Stomach (tissue), 9 donors: ENCODE results near the gene ZKSCAN1. TPM values are rescaled to one million over a fixed set of nuclear protein-coding genes. Genes with fewer than 3 reads are reported as not detected.

Experiments used
- DNase-seq, 2 donors: peaks; one replicate each; pipeline versions ENCODE4 v3.0.0 to v3.0.0-alpha.2; 2013 to 2019
- H3K27ac ChIP-seq, 5 donors: fragments of 200-600 bp in 4 of 5; sonication (generic) in 4 of 5; one replicate each; pipeline ENCODE4 v1.5.1; 2013 to 2019; ENCODE audit warnings: mild to moderate bottlenecking in 1 of 5, moderate library complexity in 1 of 5
- H3K27me3 ChIP-seq, 3 donors: fragments of 200-600 bp; sonication (generic); one replicate each; pipeline ENCODE4 v1.5.1; 2017 to 2019; ENCODE audit warnings: mixed run types in 1 of 3
- H3K36me3 ChIP-seq, 4 donors: fragments of 200-600 bp; sonication (generic); 1 replicate in 3 of 4; 2 replicates in 1 of 4; pipeline ENCODE4 v1.5.1; 2016 to 2019
- H3K4me1 ChIP-seq, 4 donors: fragments of 200-600 bp; sonication (generic); one replicate each; pipeline ENCODE4 v1.5.1; 2016 to 2019
- H3K4me3 ChIP-seq, 4 donors: fragments of 200-600 bp; sonication (generic) in 3 of 4; one replicate each; pipeline ENCODE4 v1.5.1; 2016 to 2019; ENCODE audit warnings: mild to moderate bottlenecking in 1 of 4
- H3K9me3 ChIP-seq, 4 donors: fragments of 200-600 bp; sonication (generic); one replicate each; pipeline ENCODE4 v1.5.1; 2016 to 2019
- CTCF ChIP-seq, 7 experiments: fragments of 450-650 bp in 4 of 7; fragments of 200-600 bp in 3 of 7; sonication (generic) in 3 of 7; IDR thresholded peaks; one replicate each; pipeline ENCODE4 v1.5.1; 2016 to 2019; ENCODE audit warnings: antibody characterized with exemption in 7 of 7, control low read depth in 2 of 7, mild to moderate bottlenecking in 1 of 7
- EP300 ChIP-seq: sonication (generic); formaldehyde crosslinking; IDR thresholded peaks from one replicate; pipeline ENCODE4 v1.6.1; 2017; ENCODE audit warnings: antibody characterized with exemption
- POLR2A ChIP-seq, 4 donors: fragments of 450-650 bp; IDR thresholded peaks; one replicate each; pipeline ENCODE4 v1.6.1; 2016; ENCODE audit warnings: antibody characterized with exemption in 4 of 4, control low read depth in 2 of 4, mild to moderate bottlenecking in 1 of 4, moderate library complexity in 1 of 4
- POLR2AphosphoS5 ChIP-seq, 3 donors: sonication (generic); formaldehyde crosslinking; IDR thresholded peaks; one replicate each; pipeline ENCODE4 v1.6.1; 2016; ENCODE audit warnings: antibody characterized with exemption in 3 of 3
- WGBS, 5 donors: extraction: QIAGEN DNeasy Blood & Tissue Kit in 3 of 5; methylation state at CpG; one replicate each; pipeline versions ENCODE4 v1.1.5 to v1.1.7; 2013 to 2018; 5-methylcytosine and 5-hydroxymethylcytosine counted together
- intact Hi-C: fragments of 100-400 bp; cut with DNase I; formaldehyde crosslinking; loops from one replicate; pipeline ENCODE4 v1.15.1; 2023; ENCODE audit warnings: low total_unique reads
- polyA plus RNA-seq, 3 donors: library from polyadenylated mRNA; stranded (reverse); fragments of 200-250 nt; gene quantifications; one replicate each; pipeline ENCODE4 v1.2.3, GENCODE V29; 2013
- total RNA-seq, 5 donors: library from RNA; depleted of rRNA; stranded (reverse); fragments of >200 nt; gene quantifications; one replicate each; pipeline versions ENCODE4 v1.1.0 to v1.2.3, GENCODE V29; 2014 to 2016
- donor health status: healthy with polysubstance abuse.
- donor health status: Bipolar disorder and iron deficiency.
- donor health status: healthy.

ZKSCAN1 gene
- total and polyA plus RNA-seq, 8 donors: 9.5 to 153 (median 50.4) TPM

GRCh38 chr7:100029596-100029995 lies 14.2 kb downstream of the ZKSCAN1 start:
- Histone ChIP-seq H3K4me3 (no peak overlapping the region), H3K36me3 (peaks cover 68 to 100% (median 99%) of the 10 kb centered on the region in 4 donors), H3K9me3 (no peaks in the 10 kb centered on the region), H3K27ac (no peak overlapping the region), H3K27me3 (no peaks in the 10 kb centered on the region), H3K4me1 (peaks cover 0 to 11% (median 0%) of the 10 kb centered on the region in 4 donors)
- no peak for DNase-seq
- WGBS, 5 donors: 82 to 90% (median 89%) methylated on average over 5 of the region's 5 CpGs
- intact Hi-C loops: no loop called here
- TF ChIP-seq POLR2A (IDR thresholded peaks at IDR 0.05): no peak
- TF ChIP-seq CTCF (IDR thresholded peaks at IDR 0.05): no peak
- TF ChIP-seq EP300: no peak
- no peak for TF ChIP-seq POLR2AphosphoS5 (IDR thresholded peaks at IDR 0.05)

- Histone ChIP-seq H3K4me3 (no peak overlapping the region), H3K9me3 (no peaks in the 10 kb centered on the region), H3K27me3 (no peaks in the 10 kb centered on the region), H3K36me3 (peaks cover 58 to 90% (median 86%) of the 10 kb centered on the region in 4 donors), H3K27ac (no peak overlapping the region), H3K4me1 (peaks cover 20 to 35% (median 25%) of the 10 kb centered on the region in 4 donors)
- no peak for DNase-seq
- intact Hi-C loops: no loop called here
- WGBS, 5 donors: 84 to 95% (median 90%) methylated on average over 6 of the region's 6 CpGs
- TF ChIP-seq POLR2A (IDR thresholded peaks at IDR 0.05) (no peak), EP300 (no peak), POLR2AphosphoS5 (IDR thresholded peaks at IDR 0.05) (no peak), CTCF (IDR thresholded peaks at IDR 0.05) (no peak)
Measured at GRCh38 chr7:100033526-100033925, 18.1 kb downstream of the ZKSCAN1 start.

GRCh38 chr7:100034871-100035510 lies 19.6 kb downstream of the ZKSCAN1 start:
- H3K4me1 ChIP-seq: peaks cover 20 to 35% (median 25%) of the 10 kb centered on the region in 4 donors
- no peaks in the 10 kb centered on the region for H3K9me3 ChIP-seq
- WGBS, 5 donors: 51 to 73% (median 62%) methylated on average over 8 of the region's 8 CpGs
- no peaks in the 10 kb centered on the region for H3K27me3 ChIP-seq
- intact Hi-C loops: no loop called here
- DNase-seq: no peak
- peak overlapping the region in 2 of 5 donors; percentile 37 to 50 for H3K27ac ChIP-seq
- TF ChIP-seq POLR2AphosphoS5 (IDR thresholded peaks at IDR 0.05) (no peak), CTCF (IDR thresholded peaks at IDR 0.05) (no peak), POLR2A (IDR thresholded peaks at IDR 0.05) (no peak), EP300 (no peak)
- H3K4me3 ChIP-seq: no peak overlapping the region
- peaks cover 49 to 81% (median 75%) of the 10 kb centered on the region in 4 donors for H3K36me3 ChIP-seq

GRCh38 chr7:100035876-100036275 lies 20.5 kb downstream of the ZKSCAN1 start:
- no peak overlapping the region for H3K4me3 ChIP-seq
- DNase-seq: no peak
- intact Hi-C loops: no loop called here
- no peaks in the 10 kb centered on the region for H3K27me3 ChIP-seq
- no peaks in the 10 kb centered on the region for H3K9me3 ChIP-seq
- peaks cover 40 to 72% (median 66%) of the 10 kb centered on the region in 4 donors for H3K36me3 ChIP-seq
- 78 to 91% (median 89%) methylated on average over 6 of the region's 6 CpGs for WGBS, 5 donors
- peaks cover 20 to 41% (median 27%) of the 10 kb centered on the region in 4 donors for H3K4me1 ChIP-seq
- TF ChIP-seq CTCF (IDR thresholded peaks at IDR 0.05): no peak
- peak overlapping the region; percentile 11 to 68 (median 54) for H3K27ac ChIP-seq
